SK-N-SH treated with all-trans-retinoic acid at 6 μM for 48 hours (cell line): Measurements from ENCODE around the gene EPN1.

Source experiments
- ATAC-seq: fragments of 200-7000 bp; cut with Tn5 transposase; 3 replicates; pipeline ENCODE4 v1.9.1; 2020; ENCODE audit warnings: mild to moderate bottlenecking, moderate library complexity
- ARNTL ChIP-seq: fragments of 450-650 bp; formaldehyde crosslinking; IDR thresholded peaks from 2 replicates; pipeline ENCODE4 v1.5.0; 2020; ENCODE audit warnings: low read depth, mild to moderate bottlenecking, moderate library complexity, borderline replicate concordance
- BACH2 ChIP-seq: fragments of 250-450 bp; sonication (Bioruptor Pico); IDR thresholded peaks from 2 replicates; pipeline ENCODE4 v1.9.0; 2021; ENCODE audit warnings: mild to moderate bottlenecking, borderline replicate concordance
- ESRRG ChIP-seq: fragments of 250-450 bp; sonication (Bioruptor Pico); IDR thresholded peaks from 2 replicates; pipeline ENCODE4 v1.6.1; 2021; ENCODE audit warnings: mild to moderate bottlenecking
- GLIS3 ChIP-seq: fragments of 250-450 bp; sonication (Bioruptor Pico); IDR thresholded peaks from 2 replicates; pipeline ENCODE4 v1.5.0; 2020; ENCODE audit warnings: mild to moderate bottlenecking, moderate library complexity
- ISL1 ChIP-seq: fragments of 250-450 bp; sonication (Bioruptor Pico); IDR thresholded peaks from 2 replicates; pipeline ENCODE4 v2.1.2; 2022; ENCODE audit warnings: mild to moderate bottlenecking, moderate library complexity
- OSR1 ChIP-seq: fragments of 250-450 bp; sonication (Bioruptor Pico); IDR thresholded peaks from 2 replicates; pipeline ENCODE4 v1.8.0; 2022; ENCODE audit warnings: moderate library complexity, mild to moderate bottlenecking, inconsistent platforms
- PPARA ChIP-seq: fragments of 250-450 bp; sonication (Bioruptor Pico); IDR thresholded peaks from 2 replicates; pipeline ENCODE4 v1.5.0; 2020; ENCODE audit warnings: mild to moderate bottlenecking, borderline replicate concordance
- SNAI2 ChIP-seq: fragments of 250-450 bp; sonication (Bioruptor Pico); IDR thresholded peaks from 2 replicates; pipeline ENCODE4 v1.5.0; 2020; ENCODE audit warnings: mild to moderate bottlenecking, moderate library complexity
- TCF4 ChIP-seq: fragments of 250-450 bp; sonication (Bioruptor Pico); IDR thresholded peaks from 2 replicates; pipeline ENCODE4 v1.8.0; 2021; ENCODE audit warnings: mild to moderate bottlenecking, moderate library complexity, borderline replicate concordance
- TOX ChIP-seq: fragments of 250-450 bp; sonication (Bioruptor Pico); IDR thresholded peaks from 2 replicates; pipeline ENCODE4 v1.8.0; 2021; ENCODE audit warnings: mild to moderate bottlenecking, moderate library complexity, borderline replicate concordance
- ZC3H10 ChIP-seq: fragments of 250-450 bp; sonication (Bioruptor Pico); IDR thresholded peaks from 2 replicates; pipeline ENCODE4 v1.5.1; 2021; ENCODE audit warnings: mild to moderate bottlenecking, moderate library complexity
- ZFP3 ChIP-seq: fragments of 250-450 bp; sonication (Bioruptor Pico); IDR thresholded peaks from 2 replicates; pipeline ENCODE4 v1.5.0; 2020; ENCODE audit warnings: mild to moderate bottlenecking, moderate library complexity
- ZFP30 ChIP-seq: fragments of 450-650 bp; formaldehyde crosslinking; IDR thresholded peaks from 2 replicates; pipeline ENCODE4 v1.5.0; 2022; ENCODE audit warnings: mild to moderate bottlenecking, moderate library complexity
- ZNF565 ChIP-seq: fragments of 450-650 bp; formaldehyde crosslinking; conservative IDR thresholded peaks from 2 replicates; pipeline ENCODE4 v1.5.0; 2020; ENCODE audit warnings: low read depth, mild to moderate bottlenecking, moderate library complexity
- ZNF70 ChIP-seq: fragments of 450-650 bp; formaldehyde crosslinking; IDR thresholded peaks from 2 replicates; pipeline ENCODE4 v1.5.0; 2020; ENCODE audit warnings: mild to moderate bottlenecking, moderate library complexity
- ZNF8 ChIP-seq: fragments of 450-650 bp; formaldehyde crosslinking; IDR thresholded peaks from 2 replicates; pipeline ENCODE4 v1.5.0; 2020; ENCODE audit warnings: mild to moderate bottlenecking, moderate library complexity
- TF ChIP-seq, protein P1 (sequence below): fragments of 250-450 bp; sonication (Bioruptor Pico); IDR thresholded peaks from 2 replicates; pipeline ENCODE4 v1.8.0; 2020; ENCODE audit warnings: mild to moderate bottlenecking, moderate library complexity, borderline replicate concordance
- TF ChIP-seq, protein P2 (sequence below): fragments of 250-450 bp; sonication (Bioruptor Pico); IDR thresholded peaks from 2 replicates; pipeline ENCODE4 v1.5.1; 2020; ENCODE audit warnings: low read depth, mild to moderate bottlenecking, moderate library complexity
- TF ChIP-seq, protein P3 (sequence below): fragments of 250-450 bp; sonication (Bioruptor Pico); IDR thresholded peaks from 2 replicates; pipeline ENCODE4 v1.5.1; 2021; ENCODE audit warnings: mild to moderate bottlenecking, moderate library complexity
- TF ChIP-seq, protein P4 (sequence below): fragments of 250-450 bp; sonication (Bioruptor Pico); IDR thresholded peaks from 2 replicates; pipeline ENCODE4 v1.5.0; 2020; ENCODE audit warnings: mild to moderate bottlenecking, moderate library complexity
- TF ChIP-seq, protein P5 (sequence below): fragments of 250-450 bp; sonication (Bioruptor Pico); IDR thresholded peaks from 2 replicates; pipeline ENCODE4 v1.8.0; 2021; ENCODE audit warnings: low read depth, mild to moderate bottlenecking, moderate library complexity, borderline replicate concordance

The EPN1 gene

DNA sequence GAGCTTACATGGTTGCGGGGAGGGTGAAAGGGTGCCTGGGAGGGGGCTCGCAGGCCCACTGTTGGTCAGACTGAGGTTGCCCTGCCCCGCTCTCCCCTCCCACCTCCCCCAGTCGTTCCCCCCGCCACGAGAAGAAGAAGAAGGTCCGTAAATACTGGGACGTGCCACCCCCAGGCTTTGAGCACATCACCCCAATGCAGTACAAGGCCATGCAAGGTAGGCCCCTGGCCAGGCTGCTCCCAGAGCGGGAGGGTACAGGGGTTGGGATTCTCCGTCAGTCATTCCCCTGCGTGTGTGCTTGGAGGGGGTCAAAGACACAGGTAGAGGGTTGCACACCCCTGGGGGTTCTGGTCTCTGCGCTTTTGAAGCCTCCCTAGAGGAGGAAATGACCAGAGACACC is 14.6 kb upstream of the EPN1 start:
- TF ChIP-seq TCF4 (CRISPR knock-in tag), result no peak
- no peak for TF ChIP-seq BACH2 (CRISPR knock-in tag)
- TF ChIP-seq, protein P1, sequence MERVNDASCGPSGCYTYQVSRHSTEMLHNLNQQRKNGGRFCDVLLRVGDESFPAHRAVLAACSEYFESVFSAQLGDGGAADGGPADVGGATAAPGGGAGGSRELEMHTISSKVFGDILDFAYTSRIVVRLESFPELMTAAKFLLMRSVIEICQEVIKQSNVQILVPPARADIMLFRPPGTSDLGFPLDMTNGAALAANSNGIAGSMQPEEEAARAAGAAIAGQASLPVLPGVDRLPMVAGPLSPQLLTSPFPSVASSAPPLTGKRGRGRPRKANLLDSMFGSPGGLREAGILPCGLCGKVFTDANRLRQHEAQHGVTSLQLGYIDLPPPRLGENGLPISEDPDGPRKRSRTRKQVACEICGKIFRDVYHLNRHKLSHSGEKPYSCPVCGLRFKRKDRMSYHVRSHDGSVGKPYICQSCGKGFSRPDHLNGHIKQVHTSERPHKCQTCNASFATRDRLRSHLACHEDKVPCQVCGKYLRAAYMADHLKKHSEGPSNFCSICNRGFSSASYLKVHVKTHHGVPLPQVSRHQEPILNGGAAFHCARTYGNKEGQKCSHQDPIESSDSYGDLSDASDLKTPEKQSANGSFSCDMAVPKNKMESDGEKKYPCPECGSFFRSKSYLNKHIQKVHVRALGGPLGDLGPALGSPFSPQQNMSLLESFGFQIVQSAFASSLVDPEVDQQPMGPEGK (CRISPR knock-in tag), result no peak
- no peak for TF ChIP-seq ZFP30 (CRISPR knock-in tag)
- TF ChIP-seq ISL1 (CRISPR knock-in tag), result no peak
- no peak for TF ChIP-seq OSR1 (CRISPR knock-in tag)
- no peak for TF ChIP-seq GLIS3
- TF ChIP-seq ZC3H10, result no peak
- no peak for TF ChIP-seq ARNTL
- no peak for TF ChIP-seq TOX (CRISPR knock-in tag)
- TF ChIP-seq SNAI2 (CRISPR knock-in tag), result no peak
- TF ChIP-seq, protein P2, sequence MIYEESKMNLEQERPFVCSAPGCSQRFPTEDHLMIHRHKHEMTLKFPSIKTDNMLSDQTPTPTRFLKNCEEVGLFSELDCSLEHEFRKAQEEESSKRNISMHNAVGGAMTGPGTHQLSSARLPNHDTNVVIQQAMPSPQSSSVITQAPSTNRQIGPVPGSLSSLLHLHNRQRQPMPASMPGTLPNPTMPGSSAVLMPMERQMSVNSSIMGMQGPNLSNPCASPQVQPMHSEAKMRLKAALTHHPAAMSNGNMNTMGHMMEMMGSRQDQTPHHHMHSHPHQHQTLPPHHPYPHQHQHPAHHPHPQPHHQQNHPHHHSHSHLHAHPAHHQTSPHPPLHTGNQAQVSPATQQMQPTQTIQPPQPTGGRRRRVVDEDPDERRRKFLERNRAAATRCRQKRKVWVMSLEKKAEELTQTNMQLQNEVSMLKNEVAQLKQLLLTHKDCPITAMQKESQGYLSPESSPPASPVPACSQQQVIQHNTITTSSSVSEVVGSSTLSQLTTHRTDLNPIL (CRISPR knock-in tag), result no peak
- TF ChIP-seq, protein P3, sequence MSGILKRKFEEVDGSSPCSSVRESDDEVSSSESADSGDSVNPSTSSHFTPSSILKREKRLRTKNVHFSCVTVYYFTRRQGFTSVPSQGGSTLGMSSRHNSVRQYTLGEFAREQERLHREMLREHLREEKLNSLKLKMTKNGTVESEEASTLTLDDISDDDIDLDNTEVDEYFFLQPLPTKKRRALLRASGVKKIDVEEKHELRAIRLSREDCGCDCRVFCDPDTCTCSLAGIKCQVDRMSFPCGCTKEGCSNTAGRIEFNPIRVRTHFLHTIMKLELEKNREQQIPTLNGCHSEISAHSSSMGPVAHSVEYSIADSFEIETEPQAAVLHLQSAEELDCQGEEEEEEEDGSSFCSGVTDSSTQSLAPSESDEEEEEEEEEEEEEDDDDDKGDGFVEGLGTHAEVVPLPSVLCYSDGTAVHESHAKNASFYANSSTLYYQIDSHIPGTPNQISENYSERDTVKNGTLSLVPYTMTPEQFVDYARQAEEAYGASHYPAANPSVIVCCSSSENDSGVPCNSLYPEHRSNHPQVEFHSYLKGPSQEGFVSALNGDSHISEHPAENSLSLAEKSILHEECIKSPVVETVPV (CRISPR knock-in tag), result no peak
- TF ChIP-seq PPARA (CRISPR knock-in tag), result no peak
- TF ChIP-seq ZNF70 (CRISPR knock-in tag), result no peak
- no peak for TF ChIP-seq ESRRG (CRISPR knock-in tag)
- no peak for ATAC-seq

GRCh38 chr19:55660991-55661390 is 14.0 kb upstream of the EPN1 start:
- ATAC-seq, result no peak
- no peak for TF ChIP-seq ZFP3 (CRISPR knock-in tag)
- TF ChIP-seq, protein P3 (CRISPR knock-in tag), result no peak
- TF ChIP-seq ESRRG (CRISPR knock-in tag), result no peak
- no peak for TF ChIP-seq ZC3H10
- no peak for TF ChIP-seq ZFP30 (CRISPR knock-in tag)
- TF ChIP-seq TCF4 (CRISPR knock-in tag), result no peak
- TF ChIP-seq, protein P1 (CRISPR knock-in tag), result no peak
- TF ChIP-seq, protein P2 (CRISPR knock-in tag), result no peak
- TF ChIP-seq, protein P4, sequence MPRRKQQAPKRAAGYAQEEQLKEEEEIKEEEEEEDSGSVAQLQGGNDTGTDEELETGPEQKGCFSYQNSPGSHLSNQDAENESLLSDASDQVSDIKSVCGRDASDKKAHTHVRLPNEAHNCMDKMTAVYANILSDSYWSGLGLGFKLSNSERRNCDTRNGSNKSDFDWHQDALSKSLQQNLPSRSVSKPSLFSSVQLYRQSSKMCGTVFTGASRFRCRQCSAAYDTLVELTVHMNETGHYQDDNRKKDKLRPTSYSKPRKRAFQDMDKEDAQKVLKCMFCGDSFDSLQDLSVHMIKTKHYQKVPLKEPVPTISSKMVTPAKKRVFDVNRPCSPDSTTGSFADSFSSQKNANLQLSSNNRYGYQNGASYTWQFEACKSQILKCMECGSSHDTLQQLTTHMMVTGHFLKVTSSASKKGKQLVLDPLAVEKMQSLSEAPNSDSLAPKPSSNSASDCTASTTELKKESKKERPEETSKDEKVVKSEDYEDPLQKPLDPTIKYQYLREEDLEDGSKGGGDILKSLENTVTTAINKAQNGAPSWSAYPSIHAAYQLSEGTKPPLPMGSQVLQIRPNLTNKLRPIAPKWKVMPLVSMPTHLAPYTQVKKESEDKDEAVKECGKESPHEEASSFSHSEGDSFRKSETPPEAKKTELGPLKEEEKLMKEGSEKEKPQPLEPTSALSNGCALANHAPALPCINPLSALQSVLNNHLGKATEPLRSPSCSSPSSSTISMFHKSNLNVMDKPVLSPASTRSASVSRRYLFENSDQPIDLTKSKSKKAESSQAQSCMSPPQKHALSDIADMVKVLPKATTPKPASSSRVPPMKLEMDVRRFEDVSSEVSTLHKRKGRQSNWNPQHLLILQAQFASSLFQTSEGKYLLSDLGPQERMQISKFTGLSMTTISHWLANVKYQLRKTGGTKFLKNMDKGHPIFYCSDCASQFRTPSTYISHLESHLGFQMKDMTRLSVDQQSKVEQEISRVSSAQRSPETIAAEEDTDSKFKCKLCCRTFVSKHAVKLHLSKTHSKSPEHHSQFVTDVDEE (CRISPR knock-in tag), result no peak
- no peak for TF ChIP-seq ZNF70 (CRISPR knock-in tag)
- TF ChIP-seq ARNTL, result no peak
- TF ChIP-seq PPARA (CRISPR knock-in tag), result no peak
- no peak for TF ChIP-seq ZNF565 (CRISPR knock-in tag)
- TF ChIP-seq, protein P5, sequence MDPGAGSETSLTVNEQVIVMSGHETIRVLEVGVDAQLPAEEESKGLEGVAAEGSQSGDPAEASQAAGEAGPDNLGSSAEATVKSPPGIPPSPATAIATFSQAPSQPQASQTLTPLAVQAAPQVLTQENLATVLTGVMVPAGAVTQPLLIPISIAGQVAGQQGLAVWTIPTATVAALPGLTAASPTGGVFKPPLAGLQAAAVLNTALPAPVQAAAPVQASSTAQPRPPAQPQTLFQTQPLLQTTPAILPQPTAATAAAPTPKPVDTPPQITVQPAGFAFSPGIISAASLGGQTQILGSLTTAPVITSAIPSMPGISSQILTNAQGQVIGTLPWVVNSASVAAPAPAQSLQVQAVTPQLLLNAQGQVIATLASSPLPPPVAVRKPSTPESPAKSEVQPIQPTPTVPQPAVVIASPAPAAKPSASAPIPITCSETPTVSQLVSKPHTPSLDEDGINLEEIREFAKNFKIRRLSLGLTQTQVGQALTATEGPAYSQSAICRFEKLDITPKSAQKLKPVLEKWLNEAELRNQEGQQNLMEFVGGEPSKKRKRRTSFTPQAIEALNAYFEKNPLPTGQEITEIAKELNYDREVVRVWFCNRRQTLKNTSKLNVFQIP (CRISPR knock-in tag), result no peak
- no peak for TF ChIP-seq ZNF8 (CRISPR knock-in tag)
- TF ChIP-seq OSR1 (CRISPR knock-in tag), result no peak
